HG02678 (cell line): Measurements from ENCODE around the gene MMP7.
A peak's percentile ranks its signal among the peaks of the same experiment; 100 is the strongest.

ENCODE experiments used
- ATAC-seq: cut with Tn5 transposase; IDR thresholded peaks from one replicate; pipeline ENCODE4 v1.9.1; 2021; ENCODE audit warnings: mild to moderate bottlenecking, moderate library complexity; ENCODE audit not compliant: unreplicated experiment

Gene MMP7

DNA sequence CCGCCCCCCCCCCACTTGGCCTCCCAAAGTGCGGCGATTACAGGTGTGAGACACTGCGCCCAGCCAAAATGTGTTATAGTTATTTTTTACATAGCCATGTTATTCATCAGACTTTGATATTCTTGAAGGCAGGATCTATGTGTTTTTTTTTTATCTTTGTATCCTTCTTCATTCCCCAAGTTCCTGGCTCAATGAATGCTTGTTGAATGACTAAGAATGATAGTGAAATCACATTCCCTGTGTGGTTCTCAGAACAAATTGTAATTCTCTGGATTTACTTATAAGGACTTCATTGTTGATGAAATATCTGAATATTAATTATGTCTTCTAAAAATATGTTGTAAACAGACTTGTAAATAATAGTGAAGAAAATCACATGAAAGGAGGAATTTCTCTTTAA is 33.5 kb downstream of the MMP7 start:
- ATAC-seq, result no peak

DNA sequence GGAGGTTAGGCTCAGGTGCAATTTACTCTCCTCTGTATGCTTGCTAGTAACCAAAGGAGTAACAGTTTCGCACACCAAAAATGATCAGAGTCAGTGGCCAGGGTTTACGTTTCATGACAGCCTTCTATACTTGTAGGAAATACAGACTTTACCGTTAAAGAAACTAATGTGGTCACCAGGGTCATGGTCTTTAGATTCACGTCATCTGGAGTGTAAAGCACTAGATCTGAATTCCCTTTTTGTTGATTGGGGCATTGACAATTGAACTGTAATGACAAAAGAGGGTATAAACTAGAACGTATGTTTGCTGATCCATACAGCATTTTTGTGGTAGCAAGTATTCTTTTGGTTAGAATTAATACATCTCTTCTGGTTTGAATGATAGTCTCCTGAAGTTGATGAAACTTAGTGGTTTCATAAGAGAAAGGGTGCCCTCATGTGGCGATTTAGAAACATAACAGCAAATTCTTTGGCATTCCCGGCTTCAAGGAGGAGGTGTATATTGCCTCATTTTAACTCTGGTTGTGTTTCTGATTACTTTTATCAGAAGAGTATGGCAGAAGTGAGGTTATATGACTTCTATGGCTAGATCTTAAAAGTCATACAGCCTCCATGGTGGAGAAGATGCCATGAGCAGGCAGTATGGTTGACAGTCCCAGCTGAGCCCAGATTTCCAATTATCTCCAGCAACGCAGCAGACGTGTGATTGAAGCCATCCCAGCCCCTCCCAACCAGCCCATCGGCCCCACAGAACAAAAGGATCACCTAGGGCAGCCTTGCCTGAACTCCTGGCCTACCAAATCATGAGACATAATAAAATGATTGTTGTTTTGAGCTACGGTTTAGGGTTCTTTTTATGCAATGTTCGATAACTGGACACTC is 35.1 kb downstream of the MMP7 start:
- peak; percentile 90 for ATAC-seq

DNA sequence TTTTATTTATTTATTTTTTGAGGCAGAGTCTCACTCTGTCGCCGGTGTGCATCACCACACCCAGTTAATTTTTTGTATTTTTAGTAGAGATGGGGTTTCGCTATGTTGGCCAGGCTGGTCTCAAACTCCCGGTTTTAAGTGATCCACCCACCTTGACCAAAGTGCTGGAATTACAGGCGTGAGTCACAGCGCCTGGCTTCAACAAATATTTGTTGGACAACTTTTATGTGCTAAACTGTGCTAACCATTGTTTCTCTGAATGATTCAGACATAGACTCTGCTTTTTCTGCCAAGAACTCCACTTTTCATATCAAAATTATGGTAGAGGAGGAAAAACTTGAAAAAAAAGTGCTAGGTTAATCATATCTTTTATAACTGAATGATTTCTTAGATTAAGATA is 36.3 kb downstream of the MMP7 start:
- ATAC-seq, result no peak

DNA sequence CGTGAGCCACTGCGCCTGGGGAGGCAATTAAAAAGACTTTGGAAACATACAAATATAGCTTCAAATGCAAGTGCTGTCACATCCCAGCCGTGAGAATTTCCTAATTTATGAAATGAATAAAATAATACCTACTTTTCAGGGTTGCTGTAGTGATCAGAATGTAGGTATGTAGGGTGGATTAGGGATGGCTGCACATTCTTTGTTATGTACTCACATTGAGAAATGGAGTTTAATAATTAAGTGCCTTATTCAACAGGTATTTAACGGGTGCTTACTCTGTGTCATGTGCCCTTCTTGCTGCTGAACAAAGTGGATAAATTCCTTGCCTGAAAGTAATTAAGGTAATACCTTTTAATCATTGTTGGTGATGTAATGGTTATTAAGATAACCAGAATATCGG is 37.0 kb downstream of the MMP7 start:
- no peak for ATAC-seq

DNA sequence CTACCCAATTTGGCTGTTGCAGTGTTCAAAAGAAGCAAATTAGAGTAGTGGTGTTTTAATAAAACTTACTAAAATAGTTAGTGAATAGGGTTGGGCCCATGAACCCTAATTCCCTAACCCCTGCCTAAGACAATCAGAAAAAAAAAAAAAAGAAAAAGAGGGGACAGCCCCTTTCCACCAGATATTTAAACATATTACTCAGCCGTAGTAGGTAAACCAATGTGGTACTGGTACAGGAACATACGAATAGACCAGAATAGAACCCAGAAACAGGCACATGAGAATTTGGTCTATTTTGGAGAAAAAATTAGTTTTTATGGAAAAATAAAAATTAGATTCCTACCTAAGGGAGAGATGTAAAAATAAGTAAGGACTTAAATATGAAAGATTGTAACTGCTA is 38.6 kb downstream of the MMP7 start:
- no peak for ATAC-seq

DNA sequence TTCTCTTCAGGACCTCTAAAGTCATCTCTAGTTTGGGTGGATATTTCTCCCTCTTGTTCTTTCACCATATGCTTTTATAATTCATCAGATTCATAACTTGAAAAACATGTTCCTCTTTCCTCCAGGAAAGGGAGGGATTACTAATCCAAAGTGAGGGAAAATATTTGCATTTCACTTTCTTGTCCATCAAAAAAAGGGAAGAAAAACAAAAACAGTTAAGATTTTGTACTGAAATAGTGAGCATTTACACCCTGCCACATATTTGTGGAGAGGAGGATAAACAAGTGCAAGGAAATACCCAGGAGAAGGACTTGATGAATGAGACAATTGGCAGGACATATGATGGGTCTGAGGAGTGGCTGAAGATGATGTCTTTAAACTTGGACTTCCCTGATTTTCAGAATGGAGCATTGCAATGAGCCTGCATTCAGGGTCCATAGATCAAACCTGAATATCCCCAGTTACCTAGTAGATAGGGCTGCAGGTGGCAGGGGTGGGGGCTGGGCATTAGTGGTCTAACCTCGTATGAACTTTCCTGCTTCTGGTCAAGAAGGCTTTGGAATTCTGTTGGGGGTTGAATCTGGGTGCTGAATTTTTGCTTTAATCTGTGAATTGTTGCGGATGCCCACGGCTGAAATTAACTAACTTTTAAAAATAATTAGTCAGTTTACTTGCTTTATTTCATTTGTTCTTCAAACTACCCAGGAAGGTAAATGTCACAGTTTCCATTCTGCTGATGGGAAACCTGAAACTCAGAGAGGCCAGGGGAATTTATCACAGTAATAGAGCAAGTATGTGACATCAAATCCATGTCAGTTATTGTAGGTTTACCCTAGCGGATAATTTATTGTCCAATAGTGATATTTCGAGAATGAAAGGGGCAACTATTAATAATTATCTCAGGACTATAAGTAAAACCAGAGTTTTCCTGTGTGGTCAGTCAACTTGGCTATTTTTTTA is 41.1 kb downstream of the MMP7 start:
- no peak for ATAC-seq

DNA sequence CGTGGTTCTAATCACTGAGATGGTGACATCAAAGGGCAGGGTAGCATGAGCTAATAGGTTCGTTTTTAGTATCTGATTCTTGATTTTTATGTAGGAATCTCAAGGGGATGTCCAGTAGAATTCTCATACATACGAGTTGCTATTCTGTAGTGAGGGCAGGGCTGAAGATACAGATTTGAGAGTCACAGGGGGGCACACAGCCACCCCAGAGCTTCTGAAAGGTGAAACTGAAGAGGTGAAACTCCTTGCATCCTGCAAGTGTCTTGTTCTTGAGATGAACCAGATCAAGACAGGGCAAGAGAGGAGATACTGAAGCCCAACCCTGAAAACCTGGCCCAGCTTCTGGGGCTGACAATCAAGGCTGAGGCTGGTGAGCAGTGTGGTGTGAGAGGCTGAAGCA is 42.3 kb downstream of the MMP7 start:
- peak; percentile 89 for ATAC-seq

DNA sequence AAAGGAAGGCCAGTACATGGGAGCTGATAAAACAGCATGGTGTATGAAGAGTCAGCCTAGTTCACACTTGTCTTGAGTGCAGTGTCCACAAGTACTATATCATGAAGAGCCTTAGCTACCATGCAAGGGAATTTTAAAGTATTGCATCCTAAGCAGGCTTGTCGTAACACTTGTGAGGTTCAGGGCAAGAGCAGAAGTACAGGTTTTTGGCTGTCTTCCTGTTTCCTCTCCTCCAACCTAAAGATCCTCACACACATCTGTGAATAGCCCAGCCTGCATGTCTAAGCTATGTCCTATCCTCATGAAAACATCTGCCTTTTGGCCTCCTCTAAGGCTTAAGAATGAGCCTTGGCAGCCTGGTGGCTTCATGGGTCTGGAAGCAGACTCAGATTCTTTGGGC is 43.3 kb downstream of the MMP7 start:
- no peak for ATAC-seq

DNA sequence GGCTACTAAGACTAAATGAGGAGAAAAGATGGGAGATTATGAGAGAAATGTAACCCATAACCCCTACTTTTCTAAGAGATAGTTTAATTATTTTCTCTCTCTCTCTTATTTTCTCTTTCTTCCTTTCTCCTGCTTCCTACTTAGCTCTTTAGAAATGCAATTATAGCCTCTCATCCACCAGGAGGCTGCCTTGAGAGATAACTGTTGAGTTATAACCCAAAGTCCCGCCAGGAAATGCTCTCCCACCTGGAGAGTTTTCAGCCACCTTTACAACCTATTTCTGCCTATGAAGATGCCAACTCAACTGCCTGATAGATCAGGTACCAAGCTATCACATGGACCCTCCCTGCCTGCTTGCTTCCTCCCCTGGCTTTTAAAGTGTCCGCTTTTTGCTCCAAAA is 44.0 kb downstream of the MMP7 start:
- no peak for ATAC-seq

DNA sequence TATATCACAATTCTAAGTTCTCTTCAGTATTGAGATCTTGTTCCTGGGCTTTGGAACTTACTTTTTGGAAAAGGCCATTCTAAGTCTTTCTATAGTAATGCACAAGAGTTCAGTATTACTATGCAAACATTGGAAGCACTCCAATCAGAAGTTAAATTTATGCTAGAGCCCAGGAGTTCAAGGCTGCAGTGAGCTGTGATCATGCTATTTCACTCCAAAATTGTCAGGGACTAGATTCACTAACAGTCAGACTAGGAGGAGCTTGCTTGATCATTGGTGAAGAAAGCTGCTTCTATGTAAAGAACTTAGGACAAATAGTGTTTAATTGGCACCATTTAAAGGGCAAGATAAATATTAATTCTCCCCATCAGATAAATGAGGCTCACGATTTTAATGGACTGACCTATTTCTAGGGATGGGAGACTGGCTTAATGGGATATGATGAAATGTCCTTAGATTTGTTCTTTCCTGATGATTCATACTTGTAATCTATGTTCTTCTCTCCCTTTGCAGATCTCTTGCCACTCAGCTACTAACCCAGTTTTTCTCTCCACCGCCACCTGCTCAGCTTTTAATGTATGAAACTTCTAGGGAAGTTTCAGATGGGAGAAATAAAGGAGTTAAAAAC is 45.3 kb downstream of the MMP7 start:
- no peak for ATAC-seq

DNA sequence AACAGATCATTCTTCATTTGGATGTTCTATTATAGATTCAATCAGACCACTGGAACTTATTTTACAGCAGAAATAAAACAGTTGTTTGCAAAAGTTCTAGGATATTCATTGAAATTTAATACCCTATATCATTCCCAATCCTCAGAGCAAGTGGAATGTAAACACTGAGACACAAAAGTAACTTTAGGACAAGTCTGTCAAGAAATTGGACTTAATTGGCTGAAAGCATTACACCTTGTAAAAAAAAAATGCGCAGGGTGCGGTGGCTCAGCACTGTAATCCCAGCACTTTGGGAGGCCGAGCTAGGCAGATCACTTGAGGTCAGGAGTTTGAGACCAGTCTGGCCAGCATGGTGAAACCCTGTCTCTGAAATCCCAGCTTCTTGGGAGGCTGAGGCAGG is 48.1 kb downstream of the MMP7 start:
- no peak for ATAC-seq

DNA sequence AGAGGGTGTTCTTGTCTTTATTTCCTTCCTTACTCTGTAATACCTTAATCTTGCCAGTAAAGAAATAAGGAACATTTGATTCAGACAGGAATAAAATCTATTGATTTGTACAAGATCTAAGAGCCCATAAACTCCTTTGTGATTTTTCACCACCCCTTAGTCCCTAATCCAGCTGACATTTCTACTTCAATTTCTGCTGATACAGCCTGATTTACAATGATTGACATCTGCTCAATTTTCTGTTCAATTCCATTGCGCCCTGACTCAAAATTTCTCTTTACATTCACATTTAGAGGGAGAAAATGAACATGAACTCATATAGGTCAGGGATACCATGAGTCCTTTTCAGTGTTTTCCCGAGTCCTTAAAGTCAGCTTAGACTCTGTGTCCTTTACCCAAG is 50.8 kb downstream of the MMP7 start:
- no peak for ATAC-seq

DNA sequence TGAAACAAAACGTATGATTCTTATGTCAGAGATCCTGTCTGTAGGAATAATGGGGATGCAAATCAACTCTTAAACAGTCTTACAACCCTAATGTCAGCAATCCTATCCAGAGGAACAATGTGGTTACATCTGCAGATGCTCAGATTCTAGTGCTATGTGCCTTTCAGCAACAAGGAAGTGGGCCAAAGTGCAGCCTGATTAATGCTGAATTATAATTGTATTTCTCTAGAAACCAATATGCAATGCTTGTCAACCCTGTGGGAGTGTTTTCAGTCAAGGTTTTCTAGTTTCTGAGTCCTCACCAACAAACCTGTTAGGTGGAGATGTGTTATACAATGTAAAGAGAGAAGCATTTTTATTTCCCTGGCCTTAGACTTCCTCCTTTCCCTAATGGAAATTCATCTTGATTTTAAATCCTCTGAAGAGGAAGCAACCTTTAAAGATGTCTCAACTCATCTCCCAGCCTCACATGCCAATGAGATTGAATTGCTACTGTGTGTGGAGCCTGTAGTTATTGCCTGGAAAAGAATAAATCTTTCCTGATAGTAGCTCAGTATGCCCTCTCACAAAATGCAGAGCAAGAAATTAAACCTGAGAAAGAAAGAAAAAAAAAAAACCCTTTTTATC is 51.8 kb downstream of the MMP7 start:
- no peak for ATAC-seq

DNA sequence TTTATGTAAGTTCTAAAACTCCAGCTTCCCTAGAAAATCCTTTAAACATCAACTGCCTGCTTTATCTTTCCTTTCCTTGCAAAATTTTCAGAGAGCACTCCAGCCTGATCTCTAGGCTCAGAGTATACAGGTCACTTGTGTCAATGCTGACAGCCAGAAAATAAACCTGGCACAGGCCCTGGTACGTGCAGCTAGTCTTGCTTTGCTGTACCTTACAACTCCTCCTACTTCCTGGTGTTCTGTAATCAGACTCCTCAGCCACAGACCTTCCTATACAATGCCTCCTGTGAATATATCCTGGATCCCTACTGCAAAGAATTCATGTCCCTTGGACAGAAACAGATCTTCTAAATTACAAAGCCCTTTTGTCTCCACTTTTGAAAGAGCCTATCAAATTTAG is 53.7 kb downstream of the MMP7 start:
- peak; percentile 25 for ATAC-seq

DNA sequence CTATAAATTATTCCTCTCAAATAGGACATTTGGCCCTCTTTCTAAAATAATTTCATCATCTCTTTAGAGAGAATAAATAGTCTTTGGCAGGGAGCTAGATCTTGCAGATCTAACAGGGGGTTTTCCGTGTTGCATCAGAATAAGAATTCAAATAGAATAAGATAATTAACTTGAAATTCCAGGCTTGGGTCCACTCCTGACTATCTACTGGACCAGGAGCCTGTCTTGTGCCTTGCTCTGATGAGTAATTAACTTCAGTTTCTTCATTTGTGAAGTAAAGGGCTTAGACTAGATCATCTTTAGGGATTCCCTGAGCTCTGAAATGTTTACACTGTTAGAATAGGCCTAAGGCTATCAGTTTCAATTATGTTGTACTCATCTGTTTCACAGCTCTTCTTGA is 54.5 kb downstream of the MMP7 start:
- no peak for ATAC-seq

DNA sequence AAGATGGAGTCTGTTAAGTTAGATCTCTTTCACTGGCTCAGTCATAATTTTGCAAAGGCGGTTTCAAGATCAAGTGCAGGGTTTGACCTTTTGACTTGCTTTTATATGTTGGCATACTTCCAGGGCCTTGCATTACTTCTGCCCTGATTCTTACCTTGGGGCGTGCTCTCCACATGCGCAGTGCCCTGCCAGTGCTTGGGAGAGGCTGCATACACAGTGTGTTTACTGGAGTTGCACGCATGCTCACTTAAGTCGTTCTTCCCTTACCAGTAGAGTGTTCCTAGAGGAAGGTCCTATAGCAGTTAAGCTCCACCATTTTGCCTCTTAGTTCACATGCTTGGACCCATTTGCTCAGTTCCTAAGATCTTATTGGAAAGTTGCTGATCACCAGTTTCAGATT is 57.0 kb downstream of the MMP7 start:
- no peak for ATAC-seq

DNA sequence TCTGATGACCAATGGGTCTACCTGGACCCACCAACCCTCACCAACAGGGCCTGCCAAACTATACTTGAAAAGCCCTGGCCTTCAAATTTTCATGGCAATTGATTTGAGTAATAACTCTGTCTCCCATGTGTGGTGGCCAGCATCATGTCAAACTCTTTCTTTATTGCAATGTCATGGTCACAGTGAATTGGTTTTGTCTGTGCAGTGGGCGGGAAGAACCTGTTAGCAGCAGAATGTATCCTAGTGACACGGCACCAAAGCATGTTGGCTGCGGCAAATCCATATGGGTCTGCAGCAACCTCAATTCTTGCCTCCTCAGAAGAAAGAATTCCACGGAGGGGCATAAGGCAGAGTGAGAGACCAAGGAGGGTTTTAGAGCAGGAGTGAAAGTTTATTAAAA is 58.4 kb downstream of the MMP7 start:
- no peak for ATAC-seq

DNA sequence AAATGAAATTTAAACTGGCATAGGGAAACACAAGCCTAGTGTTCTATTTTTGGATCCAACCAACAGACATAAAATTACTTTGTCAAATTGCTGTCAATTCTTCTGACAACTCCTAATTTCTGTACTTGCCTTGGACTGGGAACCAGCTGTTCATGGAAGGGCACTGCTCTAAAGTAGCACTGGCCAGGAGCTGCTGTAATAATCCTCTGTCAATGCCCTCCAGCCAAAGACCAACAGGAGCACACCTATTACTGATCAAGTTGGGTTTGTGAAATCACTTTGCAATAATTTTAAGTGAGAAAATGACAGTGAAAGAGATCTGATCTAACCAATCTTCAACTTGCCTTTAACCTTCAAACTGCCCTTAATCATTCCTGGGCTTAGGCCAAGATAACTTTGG is 59.1 kb downstream of the MMP7 start:
- ATAC-seq, result no peak
